IPS DF 4.7 (cell line): ENCODE measurements around the gene TTYH2.
"Not testable (repeated sequence)": the region's sequence is repeated elsewhere in the genome, so short reads cannot be mapped to it uniquely, and the experiment has no call there.

Experiments
- DNase-seq: peaks from one replicate; pipeline ENCODE4 v3.0.0-alpha.2; 2013; ENCODE audit warnings: low spot score; ENCODE audit errors: extremely low read depth

The TTYH2 gene

GRCh38 chr17:74259667-74260524 lies 46.5 kb downstream of the TTYH2 start:
- no peak for DNase-seq

GRCh38 chr17:74260525-74260850 lies 47.1 kb downstream of the TTYH2 start:
- DNase-seq = no peak

- no peak for DNase-seq
Observed at GRCh38 chr17:74262601-74263000, 49.2 kb downstream of the TTYH2 start.

GRCh38 chr17:74267054-74267453 lies 53.7 kb downstream of the TTYH2 start:
- DNase-seq = not testable (repeated sequence)

- no peak for DNase-seq
Observed at GRCh38 chr17:74267579-74267978, 54.2 kb downstream of the TTYH2 start.

- DNase-seq = no peak
Observed at GRCh38 chr17:74267987-74268499, 54.7 kb downstream of the TTYH2 start.

- no peak for DNase-seq
Observed at GRCh38 chr17:74268558-74268957, 55.2 kb downstream of the TTYH2 start.

GRCh38 chr17:74270333-74270732 lies 57.0 kb downstream of the TTYH2 start:
- DNase-seq = no peak

- no peak for DNase-seq
Observed at GRCh38 chr17:74271281-74271680, 57.9 kb downstream of the TTYH2 start.

GRCh38 chr17:74271901-74272561 lies 58.7 kb downstream of the TTYH2 start:
- DNase-seq = no peak

- DNase-seq = no peak
Observed at GRCh38 chr17:74272731-74273201, 59.4 kb downstream of the TTYH2 start.

- no peak for DNase-seq
Observed at GRCh38 chr17:74274060-74274708, 60.8 kb downstream of the TTYH2 start, which contains the start of gene DNAI2. TSS of gene DNAI2 (plus strand) at chr17:74274234. CDS start at chr17:74281818, 7,584 bp downstream.

- no peak for DNase-seq
Observed at GRCh38 chr17:74274709-74275340, 61.5 kb downstream of the TTYH2 start.

- no peak for DNase-seq
Observed at GRCh38 chr17:74276051-74276476, 62.7 kb downstream of the TTYH2 start.

- no peak for DNase-seq
Observed at GRCh38 chr17:74276541-74277009, 63.2 kb downstream of the TTYH2 start.

GRCh38 chr17:74277935-74278334 lies 64.6 kb downstream of the TTYH2 start:
- no peak for DNase-seq

GRCh38 chr17:74279617-74280016 lies 66.2 kb downstream of the TTYH2 start:
- not testable (repeated sequence) for DNase-seq

GRCh38 chr17:74280093-74280513 lies 66.7 kb downstream of the TTYH2 start:
- no peak for DNase-seq

GRCh38 chr17:74281799-74282198 lies 68.4 kb downstream of the TTYH2 start:
- DNase-seq = no peak

GRCh38 chr17:74282274-74282586 lies 68.9 kb downstream of the TTYH2 start:
- not testable (repeated sequence) for DNase-seq
